ENCODE data around the gene YEATS2.
"Not testable (repeated sequence)": the region's sequence is repeated elsewhere in the genome, so short reads cannot be mapped to it uniquely, and the experiment has no call there.

Gene YEATS2

DNA sequence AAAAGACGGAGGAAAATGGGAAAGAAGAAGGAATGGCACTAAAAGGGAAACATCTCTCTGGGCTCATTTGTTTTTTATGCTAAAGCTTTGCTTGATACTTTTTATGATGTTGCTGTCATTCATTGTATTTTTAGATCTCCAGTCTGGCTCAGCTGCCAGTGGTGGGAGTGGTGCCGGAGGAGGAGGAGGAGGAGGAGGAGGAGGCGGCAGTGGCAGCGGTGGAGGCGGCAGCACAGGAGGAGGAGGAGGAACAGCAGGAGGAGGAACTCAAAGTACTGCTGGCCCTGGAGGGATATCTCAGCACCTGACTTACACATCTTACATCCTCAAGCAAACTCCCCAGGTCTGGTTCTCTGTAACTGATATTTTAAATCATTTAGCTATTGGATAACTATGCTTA lies 78.2 kb downstream of the YEATS2 start:
- DNase-seq (ENCODE audit: low read depth in 2 of 2, low spot score in 1 of 2) = no peak

DNA sequence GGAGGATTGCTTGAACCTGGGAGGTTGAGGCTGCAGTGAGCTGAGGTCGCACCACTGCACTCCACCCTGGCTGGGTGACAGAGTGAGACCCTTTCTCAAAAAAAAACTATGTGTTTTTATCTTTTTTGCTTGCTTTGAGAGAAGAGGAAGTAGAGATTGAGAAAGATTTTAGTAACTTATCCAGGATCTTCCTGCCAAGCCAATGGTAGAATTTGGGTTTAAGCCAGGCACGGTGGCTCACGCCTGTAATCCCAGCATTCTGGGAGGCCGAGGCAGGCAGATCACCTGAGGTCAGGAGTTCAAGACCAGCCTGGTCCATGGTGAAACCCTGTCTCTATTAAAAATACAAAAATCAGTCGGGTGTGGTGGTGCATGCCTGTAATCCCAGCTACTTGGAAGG lies 78.9 kb downstream of the YEATS2 start:
- DNase-seq (ENCODE audit: low read depth in 2 of 2, low spot score in 1 of 2) = not testable (repeated sequence)

DNA sequence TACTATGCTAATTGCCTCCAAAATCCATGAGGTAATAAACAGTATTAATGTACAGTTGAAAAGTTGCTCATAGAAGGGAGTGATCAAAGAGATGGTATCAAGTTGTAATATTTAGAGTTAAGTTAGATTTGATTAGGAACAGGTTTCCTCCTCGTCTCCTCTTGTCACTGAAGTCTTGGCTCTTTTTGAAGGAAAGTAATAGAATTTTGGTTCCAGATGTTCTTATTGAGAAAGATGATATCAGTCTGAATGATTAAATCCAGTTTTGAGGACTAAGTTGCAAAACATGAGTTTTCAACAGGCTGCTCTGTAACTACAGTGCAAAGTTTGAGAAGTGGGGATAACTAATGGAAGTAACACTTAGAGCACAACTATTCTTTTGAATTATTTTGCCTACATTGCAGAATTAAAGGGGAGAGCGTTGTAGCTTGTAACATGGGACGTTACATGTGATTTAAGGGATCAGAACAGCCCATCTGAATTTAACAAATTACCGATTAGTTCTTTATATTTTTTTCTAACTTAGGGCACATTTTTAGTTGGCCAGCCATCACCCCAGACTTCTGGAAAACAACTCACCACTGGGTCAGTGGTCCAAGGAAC lies 79.5 kb downstream of the YEATS2 start:
- no peak for DNase-seq (ENCODE audit: low read depth in 2 of 2, low spot score in 1 of 2)

- DNase-seq (ENCODE audit: low read depth in 2 of 2, low spot score in 1 of 2) = no peak
These were observed 82.4 kb downstream of the YEATS2 start for GRCh38 chr3:183779896-183780465.

DNA sequence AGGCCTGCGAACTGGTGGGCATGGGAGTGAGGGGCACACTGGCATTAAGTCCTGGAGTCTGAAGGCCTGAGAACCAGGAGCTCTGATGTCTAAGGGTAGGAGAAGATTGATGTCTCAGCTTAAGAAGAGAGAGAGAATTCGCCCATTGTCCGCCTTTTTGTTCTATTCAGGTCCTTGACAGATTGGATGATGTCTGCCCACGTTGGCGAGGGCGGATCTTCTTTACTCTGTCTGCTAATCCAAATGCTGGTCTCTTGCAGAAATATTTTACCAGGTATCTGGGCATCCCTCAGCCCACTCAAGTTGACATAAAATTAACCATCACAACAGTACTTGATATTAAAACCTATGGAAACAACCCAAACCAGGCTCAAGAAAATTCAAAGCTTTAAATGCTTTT lies 83.6 kb downstream of the YEATS2 start:
- no peak for DNase-seq (ENCODE audit: low read depth in 2 of 2, low spot score in 1 of 2)

DNA sequence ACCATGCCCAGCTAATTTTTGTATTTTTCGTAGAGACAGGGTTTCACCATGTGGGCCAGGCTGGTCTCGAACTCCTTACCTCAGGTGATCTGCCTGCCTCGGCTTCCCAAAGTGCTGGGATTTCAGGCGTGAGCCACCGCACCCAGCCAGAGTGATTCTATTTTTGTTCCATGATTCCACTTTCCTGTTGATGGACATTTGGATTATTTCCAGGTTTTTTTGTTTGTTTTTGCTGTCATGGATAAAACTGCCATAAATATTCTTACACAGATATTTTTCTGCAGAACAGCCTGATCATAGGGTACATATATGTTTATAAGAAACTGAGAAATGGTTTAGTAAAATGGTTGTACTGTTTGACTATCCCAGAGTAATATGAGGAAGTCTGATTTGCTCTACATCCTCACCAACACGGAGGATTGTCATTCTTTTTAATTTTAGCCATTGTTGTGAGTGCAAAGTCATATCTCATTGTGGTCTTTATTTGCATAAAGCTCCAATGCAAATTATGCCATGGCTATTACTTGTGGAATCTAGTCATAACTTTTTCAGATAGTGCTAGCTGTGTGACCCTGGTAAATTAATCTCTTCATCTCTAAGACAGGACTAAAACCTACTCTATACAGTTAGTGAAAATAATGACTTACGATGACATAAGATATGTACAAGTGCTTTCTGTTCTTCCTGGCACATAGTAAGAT lies 85.1 kb downstream of the YEATS2 start:
- no peak for DNase-seq (ENCODE audit: low read depth in 2 of 2, low spot score in 1 of 2)

- DNase-seq (ENCODE audit: low read depth in 2 of 2, low spot score in 1 of 2) = not testable (repeated sequence)
These were observed 86.9 kb downstream of the YEATS2 start for GRCh38 chr3:183784503-183784902.

DNA sequence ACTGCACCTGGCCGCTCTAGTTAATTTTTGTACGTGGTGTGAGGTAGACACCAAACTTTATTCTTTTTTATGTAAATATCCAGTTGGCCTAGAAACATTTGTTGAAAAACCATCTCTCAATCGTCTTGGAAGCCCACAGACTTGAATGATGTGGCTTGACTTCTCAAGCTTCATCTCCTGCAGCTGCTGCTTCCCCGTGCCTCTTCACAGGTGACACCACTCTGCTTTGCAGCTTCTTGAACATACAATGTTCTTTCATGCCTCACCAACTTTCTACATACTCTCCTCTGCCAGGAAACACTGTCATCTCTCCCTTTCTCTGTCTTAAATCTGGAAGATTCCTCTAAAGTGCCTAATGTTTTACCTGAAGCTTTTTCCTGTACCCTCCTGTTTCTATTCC lies 92.2 kb downstream of the YEATS2 start:
- no peak for DNase-seq (ENCODE audit: low read depth in 2 of 2, low spot score in 1 of 2)

GRCh38 chr3:183790700-183791099 lies 93.1 kb downstream of the YEATS2 start:
- no peak for DNase-seq (ENCODE audit: low read depth in 2 of 2, low spot score in 1 of 2)

GRCh38 chr3:183792976-183793375 lies 95.4 kb downstream of the YEATS2 start:
- no peak for DNase-seq (ENCODE audit: low read depth in 2 of 2, low spot score in 1 of 2)

DNA sequence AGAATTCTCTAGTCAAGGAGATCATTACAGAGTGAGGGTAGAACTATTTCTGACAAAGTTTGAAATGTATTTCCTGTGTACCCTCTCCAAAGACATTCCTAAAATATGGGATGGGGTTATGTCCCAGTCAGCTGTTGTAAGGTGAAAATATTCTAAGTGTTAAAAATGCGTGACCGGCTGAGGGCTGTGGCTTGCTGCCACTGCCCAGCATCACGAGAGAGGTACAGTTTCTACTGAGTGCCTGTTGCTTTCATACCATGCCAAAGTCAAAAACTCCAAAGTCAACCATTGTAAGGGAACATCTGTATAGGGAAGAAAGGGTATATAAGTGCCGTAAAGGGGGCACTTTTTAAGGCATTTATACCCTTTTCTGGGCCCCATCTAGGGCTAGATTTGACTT lies 96.9 kb downstream of the YEATS2 start:
- DNase-seq (ENCODE audit: low read depth in 2 of 2, low spot score in 1 of 2) = no peak

DNA sequence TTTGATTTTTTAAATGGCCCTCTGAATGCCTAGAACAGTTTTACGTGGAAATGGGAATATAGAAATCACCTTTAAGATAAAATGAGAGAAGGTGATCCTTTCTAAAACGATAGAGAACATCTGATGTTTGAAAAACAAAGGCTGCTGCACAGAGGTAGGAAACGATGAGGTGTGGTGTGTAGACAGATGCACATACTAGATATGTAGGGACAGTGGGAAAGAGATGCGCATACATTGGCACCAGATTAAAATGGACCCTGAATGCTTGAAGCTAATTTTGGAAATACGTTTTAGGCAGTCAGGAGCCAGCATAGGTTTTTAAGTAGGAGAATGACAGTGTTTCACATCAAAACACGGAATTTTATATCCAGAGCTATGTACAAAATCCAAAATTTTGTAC lies 98.8 kb downstream of the YEATS2 start:
- no peak for DNase-seq (ENCODE audit: low read depth in 2 of 2, low spot score in 1 of 2)

- DNase-seq (ENCODE audit: low read depth in 2 of 2, low spot score in 1 of 2) = no peak
These were observed 100.4 kb downstream of the YEATS2 start for GRCh38 chr3:183797996-183798395.

GRCh38 chr3:183799461-183799860 lies 101.9 kb downstream of the YEATS2 start:
- DNase-seq (ENCODE audit: low read depth in 2 of 2, low spot score in 1 of 2) = no peak

DNA sequence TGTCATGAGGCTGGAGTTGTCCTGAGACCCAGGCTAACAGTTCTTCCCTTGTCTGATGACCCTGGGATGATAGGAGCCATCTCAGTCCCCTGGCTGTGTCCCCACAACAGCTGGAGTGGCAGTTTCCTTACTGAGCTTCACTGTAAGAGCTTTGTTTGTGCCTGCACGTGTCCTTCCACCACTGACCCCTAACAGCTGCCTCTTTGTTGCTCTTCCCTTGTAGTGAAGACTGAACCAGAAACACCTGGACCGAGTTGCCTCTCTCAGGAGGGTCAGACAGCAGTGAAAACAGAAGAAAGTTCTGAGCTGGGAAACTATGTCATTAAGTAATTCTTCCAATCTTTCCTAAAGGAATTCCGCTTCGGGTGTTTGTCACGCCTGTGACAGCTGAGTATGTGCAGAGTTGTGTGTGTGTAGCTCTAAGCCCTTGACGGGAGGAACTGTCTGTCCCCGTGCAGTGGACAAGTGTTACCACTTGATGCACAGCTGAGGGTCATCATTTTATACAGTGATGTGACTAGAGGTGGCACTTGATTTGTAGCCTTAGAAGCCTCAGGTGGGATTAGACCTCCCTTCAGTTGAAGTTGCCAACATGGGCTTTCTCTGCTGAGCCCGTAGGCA lies 102.8 kb downstream of the YEATS2 start:
- no peak for DNase-seq (ENCODE audit: low read depth in 2 of 2, low spot score in 1 of 2)

- no peak for DNase-seq (ENCODE audit: low read depth in 2 of 2, low spot score in 1 of 2)
These were observed 104.0 kb downstream of the YEATS2 start for GRCh38 chr3:183801601-183802000.

DNA sequence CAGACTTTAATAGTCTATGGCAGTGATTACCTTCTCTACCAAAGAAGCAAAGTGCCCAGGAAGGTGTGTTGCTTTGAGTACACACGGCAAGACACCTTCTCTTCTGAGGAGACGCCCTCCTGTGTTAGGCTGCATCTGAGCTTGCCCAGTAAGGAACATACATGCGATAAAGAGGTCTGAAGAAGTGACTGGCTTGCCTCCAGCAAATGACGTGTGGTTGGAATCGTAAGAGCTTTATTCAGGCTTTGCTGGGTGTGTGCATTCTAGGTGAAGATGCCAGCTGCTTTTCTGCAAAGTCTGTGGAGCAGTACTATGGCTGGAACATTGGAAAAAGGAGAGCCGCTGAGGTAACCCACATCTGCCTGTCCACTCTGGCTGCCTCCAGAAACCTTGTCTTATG lies 105.4 kb downstream of the YEATS2 start:
- no peak for DNase-seq (ENCODE audit: low read depth in 2 of 2, low spot score in 1 of 2)

GRCh38 chr3:183807209-183807728 lies 109.7 kb downstream of the YEATS2 start:
- no peak for DNase-seq (ENCODE audit: low read depth in 2 of 2, low spot score in 1 of 2)

DNA sequence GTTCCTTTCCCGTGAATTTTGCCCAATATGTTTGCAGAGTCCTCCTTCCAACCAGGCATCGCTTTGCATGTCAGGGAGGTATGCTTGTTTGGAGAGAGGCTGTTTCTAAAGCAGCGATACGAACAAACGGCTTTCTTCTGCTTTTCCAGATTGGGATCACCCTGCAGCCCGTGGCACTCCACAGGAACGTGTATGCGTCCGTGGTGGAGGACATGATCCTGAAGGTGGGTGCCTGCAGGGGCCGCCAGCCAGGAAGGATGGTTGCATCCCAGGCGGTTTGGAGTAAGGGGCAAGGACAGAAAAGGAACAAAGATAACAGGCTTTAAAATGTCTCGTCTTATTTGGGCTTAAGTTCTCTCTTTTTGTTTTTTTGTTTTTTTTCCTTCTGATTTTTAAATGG lies 110.3 kb downstream of the YEATS2 start:
- DNase-seq (ENCODE audit: low read depth in 2 of 2, low spot score in 1 of 2) = no peak

DNA sequence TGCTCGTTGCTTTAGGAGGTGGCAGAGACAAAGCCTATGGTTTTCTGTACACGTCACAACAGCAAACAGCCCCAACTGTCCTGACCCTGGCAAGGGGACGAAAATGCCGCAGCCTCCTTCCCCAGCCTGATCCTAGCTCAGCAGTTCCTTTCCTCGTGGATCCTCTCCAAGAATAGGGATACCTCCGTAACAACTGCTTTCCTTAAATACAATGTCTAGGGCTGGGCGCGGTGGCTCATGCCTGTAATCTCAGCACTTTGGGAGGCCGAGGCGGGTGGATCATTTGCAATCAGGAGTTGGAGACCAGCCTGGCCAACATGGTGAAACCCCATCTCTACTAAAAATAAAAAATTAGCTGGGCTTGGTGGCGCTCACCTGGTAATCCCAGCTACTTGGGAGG lies 110.8 kb downstream of the YEATS2 start:
- no peak for DNase-seq (ENCODE audit: low read depth in 2 of 2, low spot score in 1 of 2)

DNA sequence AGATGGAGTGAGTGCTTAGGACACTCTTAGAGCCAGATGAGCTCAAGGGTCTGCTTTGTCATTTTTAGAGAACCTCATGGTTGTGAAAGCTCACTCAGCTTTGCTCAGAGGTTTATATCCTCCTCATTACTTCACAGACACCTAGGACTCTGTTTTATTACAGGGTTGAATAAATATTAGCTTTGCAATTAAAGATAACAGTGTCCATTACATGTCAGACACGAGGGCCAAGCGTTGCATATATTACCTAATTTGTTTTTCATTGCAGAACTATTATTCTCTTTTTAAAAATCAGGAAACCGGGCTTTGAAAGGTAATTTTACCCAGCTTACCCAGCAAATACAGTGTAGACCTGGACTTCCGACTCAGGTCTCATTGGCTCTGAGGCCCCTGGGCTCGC lies 111.7 kb downstream of the YEATS2 start:
- DNase-seq (ENCODE audit: low read depth in 2 of 2, low spot score in 1 of 2) = no peak
